IMR-90 (cell line): ENCODE measurements around the gene PIGU. TPM values are rescaled to one million over a fixed set of nuclear protein-coding genes. Genes with fewer than 3 reads are reported as not detected.

Source experiments
- ATAC-seq: fragments of 200-7000 bp; cut with Tn5 transposase; 2 replicates; pipeline ENCODE4 v1.9.1; 2020; ENCODE audit warnings: low read depth, mild to moderate bottlenecking, moderate library complexity
- BruUV-seq: library from RNA; stranded (reverse); fragments of 400-500 nt; replicated peaks from 2 replicates; lab custom pipeline; 2021; lab: Mats Ljungman, UMichigan
- CTCF ChIA-PET: fragments of 300-600 bp; formaldehyde crosslinking; extraction: SDS; loops from one replicate; lab custom pipeline; 2021; ENCODE audit warnings: antibody characterized with exemption; lab: Yijun Ruan, JAX
- POLR2A ChIA-PET: fragments of 300-600 bp; sonication (Branson Sonifier 250); formaldehyde crosslinking; loops from one replicate; lab custom pipeline; 2022; ENCODE audit warnings: antibody characterized with exemption; ENCODE audit not compliant: unreplicated experiment; lab: Charles Lee
- DNase-seq: peaks from one replicate; pipeline ENCODE4 v3.0.0; 2013
- H2AFZ ChIP-seq: replicated peaks from 2 replicates; pipeline ENCODE3; 2013; ENCODE audit warnings: low read length, mild to moderate bottlenecking; ENCODE audit not compliant: poor library complexity
- H2AK5ac ChIP-seq: 2 replicates; pipeline ENCODE4 v1.6.1; 2013; ENCODE audit warnings: low read depth, low read length, inconsistent platforms
- H2AK9ac ChIP-seq: replicated peaks from 2 replicates; pipeline ENCODE3; 2013; ENCODE audit warnings: mild to moderate bottlenecking, low read depth, low read length, moderate library complexity; ENCODE audit not compliant: poor library complexity
- H2BK120ac ChIP-seq: 2 replicates; pipeline ENCODE4 v1.6.1; 2013; ENCODE audit warnings: low read depth, low read length, inconsistent platforms
- H2BK15ac ChIP-seq: 3 replicates; pipeline ENCODE4 v1.6.1; 2013; ENCODE audit warnings: low read depth, low read length, inconsistent platforms
- H2BK20ac ChIP-seq: 2 replicates; pipeline ENCODE4 v1.6.1; 2013; ENCODE audit warnings: low read depth, mild to moderate bottlenecking, inconsistent platforms, low read length, moderate library complexity
- H2BK5ac ChIP-seq: 2 replicates; pipeline ENCODE4 v1.6.1; 2013; ENCODE audit warnings: mild to moderate bottlenecking, low read depth, low read length, inconsistent platforms; ENCODE audit not compliant: poor library complexity, severe bottlenecking
- H3K14ac ChIP-seq: replicated peaks from 2 replicates; pipeline ENCODE4 v1.6.1; 2013; ENCODE audit warnings: low read depth, low read length, inconsistent platforms
- H3K18ac ChIP-seq: 2 replicates; pipeline ENCODE4 v1.6.1; 2013; ENCODE audit warnings: low read depth, low read length, control low read depth
- H3K23ac ChIP-seq: 2 replicates; pipeline ENCODE4 v1.6.1; 2013; ENCODE audit warnings: low read depth, low read length, inconsistent platforms
- H3K27ac ChIP-seq: 2 replicates; pipeline ENCODE4 v1.5.1; 2013; ENCODE audit warnings: mild to moderate bottlenecking, control low read depth, low read length; ENCODE audit not compliant: insufficient read depth
- H3K27me3 ChIP-seq: 2 replicates; pipeline ENCODE4 v1.6.1; 2013; ENCODE audit warnings: low read length; ENCODE audit not compliant: control insufficient read depth, insufficient read depth
- H3K36me3 ChIP-seq: 2 replicates; pipeline ENCODE4 v1.6.1; 2013; ENCODE audit warnings: low read length, mixed read lengths; ENCODE audit not compliant: control insufficient read depth, insufficient read depth
- H3K4ac ChIP-seq: 2 replicates; pipeline ENCODE4 v1.6.1; 2013; ENCODE audit warnings: low read depth, low read length, inconsistent platforms
- H3K4me1 ChIP-seq: 2 replicates; pipeline ENCODE4 v1.6.1; 2013; ENCODE audit warnings: low read length, mixed read lengths; ENCODE audit not compliant: control insufficient read depth, insufficient read depth
- H3K4me2 ChIP-seq: 2 replicates; pipeline ENCODE4 v1.6.1; 2013; ENCODE audit warnings: low read depth, mild to moderate bottlenecking, control low read depth, low read length, moderate library complexity
- H3K4me3 ChIP-seq: 2 replicates; pipeline ENCODE4 v1.5.1; 2013; ENCODE audit warnings: low read depth, mild to moderate bottlenecking, control low read depth, low read length, moderate library complexity; ENCODE audit not compliant: insufficient read depth
- H3K56ac ChIP-seq: 2 replicates; pipeline ENCODE4 v1.6.1; 2013; ENCODE audit warnings: low read length, inconsistent platforms; ENCODE audit not compliant: insufficient read depth; ENCODE audit errors: extremely low read depth
- H3K79me1 ChIP-seq, 2 experiments: 2 replicates each; pipeline ENCODE4 v1.6.1; 2013; ENCODE audit warnings: low read length in 2 of 2, inconsistent platforms in 1 of 2, low read depth in 1 of 2
- H3K9ac ChIP-seq: 2 replicates; pipeline ENCODE4 v1.6.1; 2013; ENCODE audit warnings: low read depth, low read length, control low read depth
- H3K9me1 ChIP-seq: 2 replicates; pipeline ENCODE4 v1.6.1; 2013; ENCODE audit warnings: low read length, inconsistent platforms; ENCODE audit not compliant: insufficient read depth
- H3K9me3 ChIP-seq: 2 replicates; pipeline ENCODE4 v1.6.1; 2013; ENCODE audit warnings: low read length; ENCODE audit not compliant: control insufficient read depth, insufficient read depth
- H4K20me1 ChIP-seq: 2 replicates; pipeline ENCODE4 v1.6.1; 2013; ENCODE audit warnings: low read length, inconsistent platforms; ENCODE audit not compliant: insufficient read depth
- H4K5ac ChIP-seq: 2 replicates; pipeline ENCODE4 v1.6.1; 2013; ENCODE audit warnings: mild to moderate bottlenecking, low read depth, low read length, control low read depth
- H4K8ac ChIP-seq, 2 experiments: 2 replicates each; pipeline ENCODE4 v1.6.1; 2013; ENCODE audit warnings: low read depth in 2 of 2, low read length in 2 of 2, control low read depth in 1 of 2, inconsistent platforms in 1 of 2
- H4K91ac ChIP-seq: 2 replicates; pipeline ENCODE4 v1.6.1; 2013; ENCODE audit warnings: low read depth, low read length, inconsistent platforms; ENCODE audit not compliant: insufficient read depth
- BHLHE40 ChIP-seq: fragments of 150-350 bp; IDR thresholded peaks from 2 replicates; pipeline ENCODE4 v1.6.1; 2016; ENCODE audit warnings: mild to moderate bottlenecking, low read depth, low read length
- CEBPB ChIP-seq: IDR thresholded peaks from 2 replicates; pipeline ENCODE4 v1.6.1; 2012; ENCODE audit warnings: low read depth, low read length, improper control_type of control experiment
- CHD1 ChIP-seq: IDR thresholded peaks from 2 replicates; pipeline ENCODE4 v1.6.1; 2012; ENCODE audit warnings: low read depth, low read length, improper control_type of control experiment
- FOS ChIP-seq: fragments of 150-350 bp; IDR thresholded peaks from 2 replicates; pipeline ENCODE4 v1.6.1; 2016; ENCODE audit warnings: low read depth, low read length
- MAFK ChIP-seq: IDR thresholded peaks from 2 replicates; pipeline ENCODE4 v1.6.1; 2012; ENCODE audit warnings: low read depth, low read length, improper control_type of control experiment
- MAZ ChIP-seq: IDR thresholded peaks from 2 replicates; pipeline ENCODE4 v1.6.1; 2012; ENCODE audit warnings: low read depth, mild to moderate bottlenecking, low read length, improper control_type of control experiment, moderate library complexity, borderline replicate concordance
- MXI1 ChIP-seq: IDR thresholded peaks from 2 replicates; pipeline ENCODE4 v1.6.1; 2012; ENCODE audit warnings: low read depth, mild to moderate bottlenecking, low read length, moderate library complexity, borderline replicate concordance
- POLR2A ChIP-seq: IDR thresholded peaks from 2 replicates; pipeline ENCODE4 v1.6.1; 2012; ENCODE audit warnings: mild to moderate bottlenecking, low read depth, low read length
- RAD21 ChIP-seq: IDR thresholded peaks from 2 replicates; pipeline ENCODE4 v1.6.1; 2012; ENCODE audit warnings: low read length, improper control_type of control experiment
- RCOR1 ChIP-seq: IDR thresholded peaks from 2 replicates; pipeline ENCODE4 v1.6.1; 2012; ENCODE audit warnings: mild to moderate bottlenecking, low read length, improper control_type of control experiment; ENCODE audit not compliant: insufficient replicate concordance
- RFX5 ChIP-seq: IDR thresholded peaks from 2 replicates; pipeline ENCODE4 v1.8.0; 2012; ENCODE audit warnings: low read depth, mild to moderate bottlenecking, low read length, moderate library complexity
- SMC3 ChIP-seq: fragments of 150-350 bp; IDR thresholded peaks from 2 replicates; pipeline ENCODE4 v1.6.1; 2016; ENCODE audit warnings: low read depth, mild to moderate bottlenecking, antibody characterized with exemption, low read length, moderate library complexity
- WGBS, 2 experiments: methylation state at CpG; one replicate each; pipeline versions ENCODE4 v1.1.5 to v1.1.7; 2013; ENCODE audit warnings: missing lambda C conversion rate in 2 of 2; ENCODE audit not compliant: insufficient read length in 1 of 2; ENCODE audit errors: extremely low coverage in 2 of 2; 5-methylcytosine and 5-hydroxymethylcytosine counted together
- dilution Hi-C: fragments of 300-500 bp; cut with HindIII; formaldehyde crosslinking; loops from one replicate; pipeline ENCODE4 v1.14.3; 2018; ENCODE audit warnings: low sequenced_read_pairs; ENCODE audit not compliant: unreplicated experiment
- in situ Hi-C: fragments of 300-500 bp; cut with MboI; formaldehyde crosslinking; loops from 3 replicates; pipeline ENCODE4 v1.14.3; 2019; ENCODE audit warnings: low sequenced_read_pairs, inconsistent platforms, mixed read lengths
- intact Hi-C: fragments of 100-400 bp; cut with micrococcal nuclease; formaldehyde crosslinking; loops from 2 replicates; pipeline ENCODE4 v1.10.0; 2022
- polyA plus RNA-seq, 3 experiments: library from polyadenylated mRNA; depleted of rRNA; stranded (reverse); fragments of >200 nt; gene quantifications; 2 replicates each; pipeline ENCODE4 v1.2.3, GENCODE V29; 2012; ENCODE audit warnings: low replicate concordance in 1 of 3
- total RNA-seq: library from RNA; depleted of rRNA; stranded (reverse); fragments of >200 nt; gene quantifications from 2 replicates; pipeline ENCODE4 v1.2.3, GENCODE V29; 2012
- TF ChIP-seq, protein P1 (sequence below): fragments of 150-350 bp; IDR thresholded peaks from 2 replicates; pipeline ENCODE4 v1.6.1; 2016; ENCODE audit warnings: low read depth, mild to moderate bottlenecking, low read length, moderate library complexity, borderline replicate concordance
- TF ChIP-seq, protein P2 (sequence below): conservative IDR thresholded peaks from 2 replicates; pipeline ENCODE4 v1.5.1; 2012; ENCODE audit warnings: mild to moderate bottlenecking, low read depth, low read length, improper control_type of control experiment
- TF ChIP-seq, protein P3 (sequence below): fragments of 150-350 bp; IDR thresholded peaks from 2 replicates; pipeline ENCODE4 v1.6.1; 2017; ENCODE audit warnings: mild to moderate bottlenecking, antibody characterized with exemption, low read length, low read depth

The PIGU gene
- total and polyA plus RNA-seq, 2 of the 4 experiments (the other 2 are of a cell fraction), result 11.1 to 31.1 TPM

DNA sequence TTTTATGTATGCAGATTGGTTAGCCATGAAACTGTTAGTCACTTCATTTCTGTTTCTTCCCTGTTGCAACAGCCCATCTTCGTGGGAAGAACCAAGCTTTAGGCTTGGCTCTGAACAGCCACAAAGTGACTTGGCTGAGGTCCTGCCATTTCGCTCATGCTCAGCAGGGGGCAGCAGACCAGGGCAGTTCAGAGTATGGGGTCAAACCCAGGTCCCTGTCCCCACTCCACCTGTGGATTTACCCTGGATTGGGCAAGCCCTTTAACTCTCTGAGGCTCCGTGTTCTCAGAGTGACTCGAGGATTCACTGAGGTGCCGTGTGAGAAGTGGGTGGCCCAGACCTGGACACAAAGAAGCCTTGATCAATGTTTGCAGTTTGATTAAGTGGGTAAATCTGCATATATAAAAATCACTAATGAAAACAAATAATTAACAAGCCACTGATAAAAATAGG is 138.2 kb downstream of the PIGU start:
- ChIA-PET CTCF (interaction anchor here (0.6 to 1.7 kb wide), 9 partner anchors 8 to 348 kb away, joined by 3 to 7 read pairs (median 5); partner anchors contain the start of gene ITCH), POLR2A (no interaction called here)
- Histone ChIP-seq H3K9ac (no peak overlapping the region), H3K27me3 (no peaks in the 10 kb centered on the region), H2BK120ac (no peak overlapping the region), H3K79me1 (peaks cover 11 to 47% of the 10 kb centered on the region in 2 experiments), H3K4me1 (no peaks in the 10 kb centered on the region), H4K91ac (no peak overlapping the region), H3K18ac (no peak overlapping the region), H3K4me2 (no peak overlapping the region), H3K36me3 (peaks cover 62% of the 10 kb centered on the region), H2BK20ac (no peak overlapping the region), H2AK9ac (no peak overlapping the region), H2BK15ac (no peak overlapping the region), H3K27ac (no peak overlapping the region), H3K56ac (no peak overlapping the region), H2AK5ac (no peak overlapping the region), H2AFZ (no peak overlapping the region), H2BK5ac (no peak overlapping the region), H3K4ac (no peak overlapping the region), H3K4me3 (no peak overlapping the region), H4K5ac (no peak overlapping the region), H4K8ac (no peak overlapping the region), H3K9me1 (no peaks in the 10 kb centered on the region), H3K23ac (no peak overlapping the region), H3K9me3 (no peaks in the 10 kb centered on the region), H4K20me1 (peaks cover 9% of the 10 kb centered on the region; the same call in 1 of the 2 replicates), H3K14ac (no peak overlapping the region)
- in situ Hi-C loops, result no loop called here
- WGBS, 2 experiments, result 33% methylated on average over 1 of the region's 5 CpGs; no CpG with 5 or more reads in 1 of the 2 experiments
- intact Hi-C loops, result loop anchor here (1.0 to 5.0 kb wide), 2 partner anchors 169 to 231 kb away; no protein-coding TSS in a partner anchor
- dilution Hi-C loops, result no loop called here
- DNase-seq (peak; percentile 57), ATAC-seq (peak; percentile 91)
- no peak for TF ChIP-seq POLR2A
- TF ChIP-seq RCOR1, result no peak
- peak; percentile 55 for TF ChIP-seq RAD21
- TF ChIP-seq BHLHE40, result no peak
- no peak for TF ChIP-seq MAFK
- peak; percentile 57 for TF ChIP-seq SMC3
- TF ChIP-seq RFX5, result no peak
- TF ChIP-seq, protein P1, sequence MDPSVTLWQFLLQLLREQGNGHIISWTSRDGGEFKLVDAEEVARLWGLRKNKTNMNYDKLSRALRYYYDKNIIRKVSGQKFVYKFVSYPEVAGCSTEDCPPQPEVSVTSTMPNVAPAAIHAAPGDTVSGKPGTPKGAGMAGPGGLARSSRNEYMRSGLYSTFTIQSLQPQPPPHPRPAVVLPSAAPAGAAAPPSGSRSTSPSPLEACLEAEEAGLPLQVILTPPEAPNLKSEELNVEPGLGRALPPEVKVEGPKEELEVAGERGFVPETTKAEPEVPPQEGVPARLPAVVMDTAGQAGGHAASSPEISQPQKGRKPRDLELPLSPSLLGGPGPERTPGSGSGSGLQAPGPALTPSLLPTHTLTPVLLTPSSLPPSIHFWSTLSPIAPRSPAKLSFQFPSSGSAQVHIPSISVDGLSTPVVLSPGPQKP, result no peak
- TF ChIP-seq CEBPB, result peak; percentile 67; the same call in 1 of the 2 replicates
- TF ChIP-seq, protein P2, sequence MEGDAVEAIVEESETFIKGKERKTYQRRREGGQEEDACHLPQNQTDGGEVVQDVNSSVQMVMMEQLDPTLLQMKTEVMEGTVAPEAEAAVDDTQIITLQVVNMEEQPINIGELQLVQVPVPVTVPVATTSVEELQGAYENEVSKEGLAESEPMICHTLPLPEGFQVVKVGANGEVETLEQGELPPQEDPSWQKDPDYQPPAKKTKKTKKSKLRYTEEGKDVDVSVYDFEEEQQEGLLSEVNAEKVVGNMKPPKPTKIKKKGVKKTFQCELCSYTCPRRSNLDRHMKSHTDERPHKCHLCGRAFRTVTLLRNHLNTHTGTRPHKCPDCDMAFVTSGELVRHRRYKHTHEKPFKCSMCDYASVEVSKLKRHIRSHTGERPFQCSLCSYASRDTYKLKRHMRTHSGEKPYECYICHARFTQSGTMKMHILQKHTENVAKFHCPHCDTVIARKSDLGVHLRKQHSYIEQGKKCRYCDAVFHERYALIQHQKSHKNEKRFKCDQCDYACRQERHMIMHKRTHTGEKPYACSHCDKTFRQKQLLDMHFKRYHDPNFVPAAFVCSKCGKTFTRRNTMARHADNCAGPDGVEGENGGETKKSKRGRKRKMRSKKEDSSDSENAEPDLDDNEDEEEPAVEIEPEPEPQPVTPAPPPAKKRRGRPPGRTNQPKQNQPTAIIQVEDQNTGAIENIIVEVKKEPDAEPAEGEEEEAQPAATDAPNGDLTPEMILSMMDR, result peak; percentile 65
- TF ChIP-seq FOS, result no peak
- TF ChIP-seq, protein P3, sequence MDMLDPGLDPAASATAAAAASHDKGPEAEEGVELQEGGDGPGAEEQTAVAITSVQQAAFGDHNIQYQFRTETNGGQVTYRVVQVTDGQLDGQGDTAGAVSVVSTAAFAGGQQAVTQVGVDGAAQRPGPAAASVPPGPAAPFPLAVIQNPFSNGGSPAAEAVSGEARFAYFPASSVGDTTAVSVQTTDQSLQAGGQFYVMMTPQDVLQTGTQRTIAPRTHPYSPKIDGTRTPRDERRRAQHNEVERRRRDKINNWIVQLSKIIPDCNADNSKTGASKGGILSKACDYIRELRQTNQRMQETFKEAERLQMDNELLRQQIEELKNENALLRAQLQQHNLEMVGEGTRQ, result no peak
- TF ChIP-seq CHD1, result no peak
- TF ChIP-seq MAZ, result no peak
- no peak for TF ChIP-seq MXI1
- no TSS peak for BruUV-seq
